WTC11 (cell line): Measurements from ENCODE around the gene IFFO2. TPM values are rescaled to one million over a fixed set of nuclear protein-coding genes. Genes with fewer than 3 reads are reported as not detected.
A peak's percentile ranks its signal among the peaks of the same experiment; 100 is the strongest.

Source experiments
- ATAC-seq: fragments of 200-7000 bp; cut with Tn5 transposase; 2 replicates; pipeline ENCODE4 v1.10.0; 2021; ENCODE audit warnings: mild to moderate bottlenecking, moderate library complexity
- CTCF ChIA-PET: fragments of 300-600 bp; sonication (Branson Sonifier 250); formaldehyde crosslinking; loops from one replicate; lab custom pipeline; 2021; ENCODE audit warnings: antibody characterized with exemption; lab: Charles Lee
- POLR2A ChIA-PET: fragments of 350-600 bp; sonication (Branson Sonifier 250); formaldehyde crosslinking; loops from one replicate; lab custom pipeline; 2021; ENCODE audit warnings: antibody characterized with exemption; lab: Charles Lee
- DNase-seq: peaks from one replicate; pipeline ENCODE4 v3.0.0; 2021; ENCODE audit warnings: low spot score
- H3K27ac Mint-ChIP-seq: 2 replicates; pipeline ENCODE4 v1.8.0; 2021; ENCODE audit warnings: mixed read lengths
- H3K27me3 Mint-ChIP-seq: 2 replicates; pipeline ENCODE4 v1.8.0; 2021; ENCODE audit warnings: low read depth, mild to moderate bottlenecking, moderate library complexity, mixed read lengths
- H3K36me3 Mint-ChIP-seq: 2 replicates; pipeline ENCODE4 v1.8.0; 2021; ENCODE audit warnings: mixed read lengths
- H3K4me1 Mint-ChIP-seq: 2 replicates; pipeline ENCODE4 v1.8.0; 2022; ENCODE audit warnings: mixed read lengths
- H3K4me3 Mint-ChIP-seq: 2 replicates; pipeline ENCODE4 v1.8.0; 2021; ENCODE audit warnings: mild to moderate bottlenecking, moderate library complexity, mixed read lengths
- H3K9me3 Mint-ChIP-seq: 2 replicates; pipeline ENCODE4 v1.8.0; 2021; ENCODE audit warnings: mixed read lengths
- CREB1 ChIP-seq: sonication (generic); formaldehyde crosslinking; IDR thresholded peaks from 2 replicates; pipeline ENCODE4 v1.8.0; 2023; ENCODE audit warnings: mild to moderate bottlenecking, missing genetic modification reagents
- FOXK1 ChIP-seq: sonication (generic); formaldehyde crosslinking; IDR thresholded peaks from 2 replicates; pipeline ENCODE4 v1.8.0; 2022; ENCODE audit warnings: mild to moderate bottlenecking, moderate library complexity, missing genetic modification reagents
- GABPB1 ChIP-seq: sonication (generic); formaldehyde crosslinking; IDR thresholded peaks from 2 replicates; pipeline ENCODE4 v1.8.1; 2023; ENCODE audit warnings: mild to moderate bottlenecking, missing genetic modification reagents
- IRF2 ChIP-seq: sonication (generic); formaldehyde crosslinking; IDR thresholded peaks from 2 replicates; pipeline ENCODE4 v1.8.0; 2022; ENCODE audit warnings: low read depth, missing genetic modification reagents, borderline replicate concordance
- JAZF1 ChIP-seq: fragments of 250-450 bp; sonication (Bioruptor Pico); IDR thresholded peaks from 2 replicates; pipeline ENCODE4 v1.9.0; 2021; ENCODE audit warnings: moderate library complexity, mild to moderate bottlenecking, inconsistent platforms
- JUN ChIP-seq: sonication (generic); formaldehyde crosslinking; IDR thresholded peaks from 2 replicates; pipeline ENCODE4 v1.8.0; 2023; ENCODE audit warnings: mild to moderate bottlenecking, missing genetic modification reagents
- KAT7 ChIP-seq: sonication (generic); formaldehyde crosslinking; IDR thresholded peaks from 2 replicates; pipeline ENCODE4 v1.8.1; 2023; ENCODE audit warnings: missing genetic modification reagents, mild to moderate bottlenecking, borderline replicate concordance
- NFYB ChIP-seq: sonication (generic); formaldehyde crosslinking; conservative IDR thresholded peaks from 2 replicates; pipeline ENCODE4 v1.8.0; 2022; ENCODE audit warnings: low read depth, missing genetic modification reagents
- OVOL2 ChIP-seq: fragments of 250-450 bp; sonication (Bioruptor Pico); IDR thresholded peaks from 2 replicates; pipeline ENCODE4 v1.9.0; 2021; ENCODE audit warnings: mild to moderate bottlenecking, borderline replicate concordance
- PRRX2 ChIP-seq: fragments of 250-450 bp; sonication (Bioruptor Pico); IDR thresholded peaks from 2 replicates; pipeline ENCODE4 v1.8.0; 2021; ENCODE audit warnings: mild to moderate bottlenecking
- RORB ChIP-seq: fragments of 250-450 bp; sonication (Bioruptor Pico); IDR thresholded peaks from 2 replicates; pipeline ENCODE4 v1.9.0; 2021; ENCODE audit warnings: mild to moderate bottlenecking
- TEAD1 ChIP-seq: sonication (generic); formaldehyde crosslinking; IDR thresholded peaks from 2 replicates; pipeline ENCODE4 v1.8.0; 2022; ENCODE audit warnings: mild to moderate bottlenecking, missing genetic modification reagents
- ZNF263 ChIP-seq: sonication (generic); formaldehyde crosslinking; IDR thresholded peaks from 2 replicates; pipeline ENCODE4 v1.8.1; 2022; ENCODE audit warnings: low read depth, mild to moderate bottlenecking, moderate library complexity, missing genetic modification reagents
- total RNA-seq: library from RNA; stranded (reverse); gene quantifications from 3 replicates; pipeline ENCODE4 v1.2.3, GENCODE V29; 2021
- TF ChIP-seq, protein P1 (sequence below): sonication (generic); formaldehyde crosslinking; IDR thresholded peaks from 2 replicates; pipeline ENCODE4 v1.8.1; 2022; ENCODE audit warnings: mild to moderate bottlenecking, moderate library complexity, missing genetic modification reagents
- TF ChIP-seq, protein P2 (sequence below): sonication (generic); formaldehyde crosslinking; IDR thresholded peaks from 2 replicates; pipeline ENCODE4 v1.8.0; 2023; ENCODE audit warnings: mild to moderate bottlenecking, missing genetic modification reagents
- TF ChIP-seq, protein P3 (sequence below): sonication (generic); formaldehyde crosslinking; IDR thresholded peaks from 2 replicates; pipeline ENCODE4 v1.8.0; 2022; ENCODE audit warnings: missing genetic modification reagents

The IFFO2 gene
- total RNA-seq, 1 experiment from 2014 or later, result 8.1 TPM

DNA sequence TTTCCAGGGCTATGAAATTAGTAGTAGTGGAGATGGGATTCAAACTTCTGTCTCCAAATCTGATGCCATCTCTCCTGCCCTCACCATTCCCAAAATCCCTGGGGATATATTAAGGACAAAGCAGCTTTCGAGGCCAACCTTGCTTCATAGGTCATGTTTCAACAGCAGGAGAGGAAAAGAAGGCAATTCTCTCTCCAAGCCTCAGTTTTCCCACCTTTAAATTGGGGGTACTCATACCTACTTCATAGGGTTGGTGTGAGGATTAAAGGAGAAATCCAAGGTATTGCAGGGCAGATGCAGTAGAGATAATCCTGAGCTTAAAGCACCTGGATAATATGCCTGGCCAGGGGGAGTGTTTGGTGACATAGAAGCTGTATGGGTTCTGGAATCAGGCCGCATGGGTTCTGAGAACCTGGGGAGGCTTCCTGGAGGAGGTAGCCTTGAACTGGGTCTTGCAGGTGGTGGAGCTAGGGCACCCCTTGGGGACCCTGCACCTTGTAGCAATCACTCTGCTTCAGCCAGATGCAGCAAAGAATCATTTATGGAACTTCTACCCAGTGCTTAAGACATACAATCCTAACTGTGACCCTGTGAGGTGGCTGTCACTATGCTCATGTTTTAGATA is 10.7 kb upstream of the IFFO2 start (continued):
- TF ChIP-seq PRRX2 (CRISPR knock-in tag) (no peak), IRF2 (CRISPR knock-in tag) (no peak), JUN (CRISPR knock-in tag) (no peak), NFYB (CRISPR knock-in tag) (no peak), KAT7 (CRISPR knock-in tag) (no peak), ZNF263 (no peak), RORB (no peak), TEAD1 (CRISPR knock-in tag) (no peak)
- TF ChIP-seq, protein P1, sequence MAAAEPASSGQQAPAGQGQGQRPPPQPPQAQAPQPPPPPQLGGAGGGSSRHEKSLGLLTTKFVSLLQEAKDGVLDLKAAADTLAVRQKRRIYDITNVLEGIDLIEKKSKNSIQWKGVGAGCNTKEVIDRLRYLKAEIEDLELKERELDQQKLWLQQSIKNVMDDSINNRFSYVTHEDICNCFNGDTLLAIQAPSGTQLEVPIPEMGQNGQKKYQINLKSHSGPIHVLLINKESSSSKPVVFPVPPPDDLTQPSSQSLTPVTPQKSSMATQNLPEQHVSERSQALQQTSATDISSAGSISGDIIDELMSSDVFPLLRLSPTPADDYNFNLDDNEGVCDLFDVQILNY (CRISPR knock-in tag), result no peak

DNA sequence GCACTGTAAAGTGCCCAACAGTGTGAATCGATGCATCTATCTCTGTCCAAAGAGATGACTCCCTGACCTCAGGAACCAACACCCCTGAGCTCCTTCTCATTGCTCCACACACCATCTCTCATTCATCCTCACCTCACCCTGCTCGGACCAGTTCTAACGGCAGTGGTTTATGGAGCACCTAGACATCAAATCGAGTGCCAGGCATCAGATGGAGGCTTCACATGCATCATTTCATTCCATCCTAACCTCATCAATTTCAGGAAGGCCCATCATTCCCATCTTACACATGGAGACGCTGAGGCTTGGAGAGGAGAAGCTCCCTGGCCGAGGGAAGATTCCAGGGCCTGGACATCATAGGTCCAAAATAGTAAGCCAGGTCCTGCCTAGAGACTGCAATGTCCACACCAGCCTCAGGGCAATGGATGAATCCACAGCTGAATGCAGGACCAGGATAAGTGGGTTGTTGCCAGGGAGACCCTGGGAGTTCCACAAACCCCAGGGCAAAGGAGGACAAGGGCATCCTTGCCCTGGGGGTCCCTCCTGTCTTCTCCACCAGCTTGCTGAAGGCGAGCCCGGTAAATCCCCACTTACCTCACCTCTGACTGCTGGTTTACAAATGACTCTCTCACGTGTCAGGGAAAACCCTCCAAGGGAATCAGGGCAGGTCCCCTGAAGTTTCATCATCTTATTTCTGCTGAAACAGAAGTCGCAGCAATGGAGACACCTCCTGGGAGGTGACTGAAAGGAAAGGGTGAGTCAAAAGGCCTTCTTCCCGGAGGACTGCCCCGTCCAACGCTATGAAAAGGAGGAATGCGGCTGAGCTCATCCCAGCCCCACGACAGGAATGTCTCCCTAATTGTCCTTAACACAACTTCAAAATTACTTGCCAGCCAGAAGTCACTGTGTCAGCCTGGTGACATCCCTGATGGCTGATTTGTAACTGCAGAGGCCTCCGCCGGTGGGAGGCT is 9.0 kb upstream of the IFFO2 start:
- ATAC-seq, result peak; percentile 83
- DNase-seq, result peak; percentile 31
- no peak overlapping the region for H3K4me3 Mint-ChIP-seq
- H3K9me3 Mint-ChIP-seq, result no peaks in the 10 kb centered on the region
- H3K36me3 Mint-ChIP-seq, result no peaks in the 10 kb centered on the region
- H3K4me1 Mint-ChIP-seq, result peaks cover 5% of the 10 kb centered on the region
- POLR2A ChIA-PET, result interaction anchor here (2.5 kb wide), 1 partner anchor 9 kb away, joined by 12 read pairs; the partner anchor contains the start of gene IFFO2
- H3K27me3 Mint-ChIP-seq, result peaks cover 14% of the 10 kb centered on the region
- CTCF ChIA-PET, result interaction anchor here (0.5 to 2.8 kb wide), 7 partner anchors 9 to 651 kb away, joined by 3 to 9 read pairs (median 5); partner anchors contain the start of gene IFFO2
- H3K27ac Mint-ChIP-seq, result no peak overlapping the region
- TF ChIP-seq, protein P2, sequence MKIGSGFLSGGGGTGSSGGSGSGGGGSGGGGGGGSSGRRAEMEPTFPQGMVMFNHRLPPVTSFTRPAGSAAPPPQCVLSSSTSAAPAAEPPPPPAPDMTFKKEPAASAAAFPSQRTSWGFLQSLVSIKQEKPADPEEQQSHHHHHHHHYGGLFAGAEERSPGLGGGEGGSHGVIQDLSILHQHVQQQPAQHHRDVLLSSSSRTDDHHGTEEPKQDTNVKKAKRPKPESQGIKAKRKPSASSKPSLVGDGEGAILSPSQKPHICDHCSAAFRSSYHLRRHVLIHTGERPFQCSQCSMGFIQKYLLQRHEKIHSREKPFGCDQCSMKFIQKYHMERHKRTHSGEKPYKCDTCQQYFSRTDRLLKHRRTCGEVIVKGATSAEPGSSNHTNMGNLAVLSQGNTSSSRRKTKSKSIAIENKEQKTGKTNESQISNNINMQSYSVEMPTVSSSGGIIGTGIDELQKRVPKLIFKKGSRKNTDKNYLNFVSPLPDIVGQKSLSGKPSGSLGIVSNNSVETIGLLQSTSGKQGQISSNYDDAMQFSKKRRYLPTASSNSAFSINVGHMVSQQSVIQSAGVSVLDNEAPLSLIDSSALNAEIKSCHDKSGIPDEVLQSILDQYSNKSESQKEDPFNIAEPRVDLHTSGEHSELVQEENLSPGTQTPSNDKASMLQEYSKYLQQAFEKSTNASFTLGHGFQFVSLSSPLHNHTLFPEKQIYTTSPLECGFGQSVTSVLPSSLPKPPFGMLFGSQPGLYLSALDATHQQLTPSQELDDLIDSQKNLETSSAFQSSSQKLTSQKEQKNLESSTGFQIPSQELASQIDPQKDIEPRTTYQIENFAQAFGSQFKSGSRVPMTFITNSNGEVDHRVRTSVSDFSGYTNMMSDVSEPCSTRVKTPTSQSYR (CRISPR knock-in tag), result no peak
- TF ChIP-seq, protein P3, sequence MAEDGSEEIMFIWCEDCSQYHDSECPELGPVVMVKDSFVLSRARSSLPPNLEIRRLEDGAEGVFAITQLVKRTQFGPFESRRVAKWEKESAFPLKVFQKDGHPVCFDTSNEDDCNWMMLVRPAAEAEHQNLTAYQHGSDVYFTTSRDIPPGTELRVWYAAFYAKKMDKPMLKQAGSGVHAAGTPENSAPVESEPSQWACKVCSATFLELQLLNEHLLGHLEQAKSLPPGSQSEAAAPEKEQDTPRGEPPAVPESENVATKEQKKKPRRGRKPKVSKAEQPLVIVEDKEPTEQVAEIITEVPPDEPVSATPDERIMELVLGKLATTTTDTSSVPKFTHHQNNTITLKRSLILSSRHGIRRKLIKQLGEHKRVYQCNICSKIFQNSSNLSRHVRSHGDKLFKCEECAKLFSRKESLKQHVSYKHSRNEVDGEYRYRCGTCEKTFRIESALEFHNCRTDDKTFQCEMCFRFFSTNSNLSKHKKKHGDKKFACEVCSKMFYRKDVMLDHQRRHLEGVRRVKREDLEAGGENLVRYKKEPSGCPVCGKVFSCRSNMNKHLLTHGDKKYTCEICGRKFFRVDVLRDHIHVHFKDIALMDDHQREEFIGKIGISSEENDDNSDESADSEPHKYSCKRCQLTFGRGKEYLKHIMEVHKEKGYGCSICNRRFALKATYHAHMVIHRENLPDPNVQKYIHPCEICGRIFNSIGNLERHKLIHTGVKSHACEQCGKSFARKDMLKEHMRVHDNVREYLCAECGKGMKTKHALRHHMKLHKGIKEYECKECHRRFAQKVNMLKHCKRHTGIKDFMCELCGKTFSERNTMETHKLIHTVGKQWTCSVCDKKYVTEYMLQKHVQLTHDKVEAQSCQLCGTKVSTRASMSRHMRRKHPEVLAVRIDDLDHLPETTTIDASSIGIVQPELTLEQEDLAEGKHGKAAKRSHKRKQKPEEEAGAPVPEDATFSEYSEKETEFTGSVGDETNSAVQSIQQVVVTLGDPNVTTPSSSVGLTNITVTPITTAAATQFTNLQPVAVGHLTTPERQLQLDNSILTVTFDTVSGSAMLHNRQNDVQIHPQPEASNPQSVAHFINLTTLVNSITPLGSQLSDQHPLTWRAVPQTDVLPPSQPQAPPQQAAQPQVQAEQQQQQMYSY, result no peak
- TF ChIP-seq GABPB1 (CRISPR knock-in tag), result no peak
- no peak for TF ChIP-seq OVOL2 (CRISPR knock-in tag)
- TF ChIP-seq CREB1 (CRISPR knock-in tag), result no peak
- no peak for TF ChIP-seq JAZF1 (CRISPR knock-in tag)
- TF ChIP-seq NFYB (CRISPR knock-in tag), result no peak
- no peak for TF ChIP-seq FOXK1 (CRISPR knock-in tag)
